ENCODE measurements around the gene EEPD1. TPM values are rescaled to one million over a fixed set of nuclear protein-coding genes. Genes with fewer than 3 reads are reported as not detected.

Gene EEPD1
- total RNA-seq, 4 donors from 2014 or later = 12.4 to 36.2 (median 20.4) TPM

- no peak for ATAC-seq
- no peaks in the 10 kb centered on the region for H3K4me1 ChIP-seq
- H3K9me3 ChIP-seq = peaks cover 0 to 7% (median 0%) of the 10 kb centered on the region in 3 donors
- no peaks in the 10 kb centered on the region for H3K36me3 ChIP-seq
- no peak overlapping the region for H3K4me3 ChIP-seq
- H3K27me3 ChIP-seq = no peaks in the 10 kb centered on the region
- 100% methylated on average over 1 to 3 of the region's 6 CpGs for WGBS, 2 donors (ENCODE audit: low coverage in 1 of 2)
- H3K27ac ChIP-seq = no peak overlapping the region
- TF ChIP-seq CTCF (IDR thresholded peaks at IDR 0.05) = no peak
- TF ChIP-seq POLR2A (IDR thresholded peaks at IDR 0.05) = no peak
- no peak for TF ChIP-seq EP300 (IDR thresholded peaks at IDR 0.05)
- TF ChIP-seq POLR2AphosphoS5 (IDR thresholded peaks at IDR 0.05) = no peak
Measured at GRCh38 chr7:36109013-36109627, 43.9 kb upstream of the EEPD1 start.

- TF ChIP-seq POLR2A (IDR thresholded peaks at IDR 0.05) (no peak), EP300 (IDR thresholded peaks at IDR 0.05) (no peak), CTCF (IDR thresholded peaks at IDR 0.05) (no peak), POLR2AphosphoS5 (IDR thresholded peaks at IDR 0.05) (no peak)
- Histone ChIP-seq H3K9me3 (peaks cover 0 to 7% (median 0%) of the 10 kb centered on the region in 3 donors), H3K36me3 (no peaks in the 10 kb centered on the region), H3K4me1 (peaks cover 0 to 5% (median 0%) of the 10 kb centered on the region in 3 donors), H3K27ac (no peak overlapping the region), H3K4me3 (no peak overlapping the region), H3K27me3 (no peaks in the 10 kb centered on the region)
- ATAC-seq = no peak
- WGBS, 2 donors (ENCODE audit: low coverage in 1 of 2) = 95 to 96% methylated on average over 3 of the region's 3 CpGs
Measured at GRCh38 chr7:36110584-36110983, 42.5 kb upstream of the EEPD1 start.

GRCh38 chr7:36112969-36113368 lies 40.1 kb upstream of the EEPD1 start:
- H3K4me1 ChIP-seq = peaks cover 0 to 29% (median 0%) of the 10 kb centered on the region in 3 donors
- no peak for TF ChIP-seq CTCF (IDR thresholded peaks at IDR 0.05)
- TF ChIP-seq EP300 (IDR thresholded peaks at IDR 0.05) = no peak
- no peak for TF ChIP-seq POLR2A (IDR thresholded peaks at IDR 0.05)
- TF ChIP-seq POLR2AphosphoS5 (IDR thresholded peaks at IDR 0.05) = no peak
- whole genome bisulfite sequencing, 2 donors (ENCODE audit: low coverage in 1 of 2) = 83 to 85% methylated on average over 2 of the region's 2 CpGs
- ATAC-seq = no peak
- no peaks in the 10 kb centered on the region for H3K36me3 ChIP-seq
- H3K27ac ChIP-seq = no peak overlapping the region
- no peak overlapping the region for H3K4me3 ChIP-seq
- H3K9me3 ChIP-seq = peaks cover 0 to 6% (median 0%) of the 10 kb centered on the region in 3 donors
- no peaks in the 10 kb centered on the region for H3K27me3 ChIP-seq

- H3K27me3 ChIP-seq = no peaks in the 10 kb centered on the region
- H3K27ac ChIP-seq = no peak overlapping the region
- ATAC-seq = no peak
- TF ChIP-seq POLR2AphosphoS5 (IDR thresholded peaks at IDR 0.05) = no peak
- TF ChIP-seq EP300 (IDR thresholded peaks at IDR 0.05) = no peak
- no peak for TF ChIP-seq CTCF (IDR thresholded peaks at IDR 0.05)
- no peak for TF ChIP-seq POLR2A (IDR thresholded peaks at IDR 0.05)
- WGBS, 2 donors (ENCODE audit: low coverage in 1 of 2) = 88% methylated on average over 1 of the region's 1 CpG; no CpG with 5 or more reads in 1 of the 2 donors
- H3K9me3 ChIP-seq = no peaks in the 10 kb centered on the region
- no peaks in the 10 kb centered on the region for H3K36me3 ChIP-seq
- no peak overlapping the region for H3K4me3 ChIP-seq
- H3K4me1 ChIP-seq = peaks cover 0 to 31% (median 0%) of the 10 kb centered on the region in 3 donors
Measured at GRCh38 chr7:36114355-36114754, 38.7 kb upstream of the EEPD1 start.
